Tibial nerve (tissue), 4 donors: ENCODE results near the gene TCHH. TPM values are rescaled to one million over a fixed set of nuclear protein-coding genes. Genes with fewer than 3 reads are reported as not detected.
A peak's percentile ranks its signal among the peaks of the same experiment; 100 is the strongest.

Experiments
- DNase-seq, 2 donors: peaks; one replicate each; pipeline ENCODE4 v3.0.0-alpha.2; 2019; ENCODE audit warnings: low spot score in 2 of 2
- H3K27ac ChIP-seq, 4 donors: fragments of 200-600 bp; sonication (generic) in 3 of 4; one replicate each; pipeline ENCODE4 v1.5.1; 2017 to 2019; ENCODE audit warnings: mild to moderate bottlenecking in 1 of 4
- H3K27me3 ChIP-seq, 2 donors: fragments of 200-600 bp; sonication (generic) in 1 of 2; one replicate each; pipeline versions ENCODE4 v1.5.1 to v1.6.0; 2017 to 2019
- H3K36me3 ChIP-seq, 3 donors: fragments of 200-600 bp; sonication (generic); one replicate each; pipeline ENCODE4 v1.5.1; 2018 to 2019
- H3K4me1 ChIP-seq, 4 donors: fragments of 200-600 bp; sonication (generic) in 3 of 4; one replicate each; pipeline ENCODE4 v1.5.1; 2017 to 2019
- H3K4me3 ChIP-seq, 4 donors: fragments of 200-600 bp; sonication (generic) in 3 of 4; one replicate each; pipeline ENCODE4 v1.5.1; 2017 to 2019; ENCODE audit warnings: mild to moderate bottlenecking in 1 of 4, moderate library complexity in 1 of 4
- H3K9me3 ChIP-seq, 4 donors: fragments of 200-600 bp; sonication (generic) in 3 of 4; one replicate each; pipeline ENCODE4 v1.5.1; 2017 to 2019
- EP300 ChIP-seq, 2 donors: sonication (generic); formaldehyde crosslinking; IDR thresholded peaks; one replicate each; pipeline ENCODE4 v1.6.1; 2017; ENCODE audit warnings: antibody characterized with exemption in 2 of 2, mild to moderate bottlenecking in 1 of 2
- POLR2A ChIP-seq, 2 donors: fragments of 450-650 bp; IDR thresholded peaks; one replicate each; pipeline ENCODE4 v1.6.1; 2017; ENCODE audit warnings: antibody characterized with exemption in 2 of 2, mild to moderate bottlenecking in 2 of 2, moderate library complexity in 2 of 2
- WGBS, 2 donors: methylation state at CpG; one replicate each; pipeline ENCODE4 v1.1.5; 2018; 5-methylcytosine and 5-hydroxymethylcytosine counted together
- total RNA-seq, 4 donors: library from RNA; depleted of rRNA; stranded (reverse); fragments of >200 nt; gene quantifications; one replicate each; pipeline ENCODE4 v1.1.0, GENCODE V29; 2016
- TF ChIP-seq, protein P1 (sequence below), 5 experiments: fragments of 200-600 bp in 3 of 5; fragments of 450-650 bp in 2 of 5; sonication (generic) in 3 of 5; IDR thresholded peaks; one replicate each; pipeline ENCODE4 v1.5.1; 2016 to 2019; ENCODE audit warnings: antibody characterized with exemption in 5 of 5, mild to moderate bottlenecking in 3 of 5, moderate library complexity in 2 of 5

Gene TCHH, protein sequence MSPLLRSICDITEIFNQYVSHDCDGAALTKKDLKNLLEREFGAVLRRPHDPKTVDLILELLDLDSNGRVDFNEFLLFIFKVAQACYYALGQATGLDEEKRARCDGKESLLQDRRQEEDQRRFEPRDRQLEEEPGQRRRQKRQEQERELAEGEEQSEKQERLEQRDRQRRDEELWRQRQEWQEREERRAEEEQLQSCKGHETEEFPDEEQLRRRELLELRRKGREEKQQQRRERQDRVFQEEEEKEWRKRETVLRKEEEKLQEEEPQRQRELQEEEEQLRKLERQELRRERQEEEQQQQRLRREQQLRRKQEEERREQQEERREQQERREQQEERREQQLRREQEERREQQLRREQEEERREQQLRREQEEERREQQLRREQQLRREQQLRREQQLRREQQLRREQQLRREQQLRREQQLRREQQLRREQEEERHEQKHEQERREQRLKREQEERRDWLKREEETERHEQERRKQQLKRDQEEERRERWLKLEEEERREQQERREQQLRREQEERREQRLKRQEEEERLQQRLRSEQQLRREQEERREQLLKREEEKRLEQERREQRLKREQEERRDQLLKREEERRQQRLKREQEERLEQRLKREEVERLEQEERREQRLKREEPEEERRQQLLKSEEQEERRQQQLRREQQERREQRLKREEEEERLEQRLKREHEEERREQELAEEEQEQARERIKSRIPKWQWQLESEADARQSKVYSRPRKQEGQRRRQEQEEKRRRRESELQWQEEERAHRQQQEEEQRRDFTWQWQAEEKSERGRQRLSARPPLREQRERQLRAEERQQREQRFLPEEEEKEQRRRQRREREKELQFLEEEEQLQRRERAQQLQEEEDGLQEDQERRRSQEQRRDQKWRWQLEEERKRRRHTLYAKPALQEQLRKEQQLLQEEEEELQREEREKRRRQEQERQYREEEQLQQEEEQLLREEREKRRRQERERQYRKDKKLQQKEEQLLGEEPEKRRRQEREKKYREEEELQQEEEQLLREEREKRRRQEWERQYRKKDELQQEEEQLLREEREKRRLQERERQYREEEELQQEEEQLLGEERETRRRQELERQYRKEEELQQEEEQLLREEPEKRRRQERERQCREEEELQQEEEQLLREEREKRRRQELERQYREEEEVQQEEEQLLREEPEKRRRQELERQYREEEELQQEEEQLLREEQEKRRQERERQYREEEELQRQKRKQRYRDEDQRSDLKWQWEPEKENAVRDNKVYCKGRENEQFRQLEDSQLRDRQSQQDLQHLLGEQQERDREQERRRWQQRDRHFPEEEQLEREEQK (N-terminal part only)
- total RNA-seq, result under 1 TPM in 3 of 4 donors, not detected in 1; under 0.01 to 0.60 (median 0.22) TPM

DNA sequence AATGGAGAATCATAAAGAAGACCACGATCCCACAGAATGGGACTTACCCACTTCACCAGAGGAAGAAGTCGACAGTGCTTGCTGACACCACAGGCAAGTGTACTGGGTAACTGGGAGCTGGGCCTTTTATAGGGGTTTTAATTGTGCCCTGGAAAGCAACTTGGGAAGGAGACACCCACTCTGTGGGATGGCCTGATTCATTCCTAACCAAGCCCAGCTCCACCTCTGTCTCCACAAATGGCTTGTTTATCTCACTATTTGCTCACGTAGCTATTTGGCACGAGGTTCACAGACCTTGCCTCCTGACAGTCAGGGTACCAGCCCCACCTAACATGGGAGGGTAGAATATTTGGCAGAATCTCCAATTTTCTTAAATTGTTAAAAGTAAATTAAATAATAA is at the start of gene TCHH:
TCHH (minus strand) TSS at position 101 of the 400 bp plus-strand sequence. CDS start 1,364 bp downstream, outside the sequence.
- no peak for DNase-seq
- TF ChIP-seq POLR2A (IDR thresholded peaks at IDR 0.05), result no peak
- TF ChIP-seq, protein P1, sequence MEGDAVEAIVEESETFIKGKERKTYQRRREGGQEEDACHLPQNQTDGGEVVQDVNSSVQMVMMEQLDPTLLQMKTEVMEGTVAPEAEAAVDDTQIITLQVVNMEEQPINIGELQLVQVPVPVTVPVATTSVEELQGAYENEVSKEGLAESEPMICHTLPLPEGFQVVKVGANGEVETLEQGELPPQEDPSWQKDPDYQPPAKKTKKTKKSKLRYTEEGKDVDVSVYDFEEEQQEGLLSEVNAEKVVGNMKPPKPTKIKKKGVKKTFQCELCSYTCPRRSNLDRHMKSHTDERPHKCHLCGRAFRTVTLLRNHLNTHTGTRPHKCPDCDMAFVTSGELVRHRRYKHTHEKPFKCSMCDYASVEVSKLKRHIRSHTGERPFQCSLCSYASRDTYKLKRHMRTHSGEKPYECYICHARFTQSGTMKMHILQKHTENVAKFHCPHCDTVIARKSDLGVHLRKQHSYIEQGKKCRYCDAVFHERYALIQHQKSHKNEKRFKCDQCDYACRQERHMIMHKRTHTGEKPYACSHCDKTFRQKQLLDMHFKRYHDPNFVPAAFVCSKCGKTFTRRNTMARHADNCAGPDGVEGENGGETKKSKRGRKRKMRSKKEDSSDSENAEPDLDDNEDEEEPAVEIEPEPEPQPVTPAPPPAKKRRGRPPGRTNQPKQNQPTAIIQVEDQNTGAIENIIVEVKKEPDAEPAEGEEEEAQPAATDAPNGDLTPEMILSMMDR (IDR thresholded peaks at IDR 0.05), result no peak
- TF ChIP-seq EP300 (IDR thresholded peaks at IDR 0.05), result no peak
- no peaks in the 10 kb centered on the region for H3K36me3 ChIP-seq
- WGBS, 2 donors, result 56 to 66% methylated on average over 4 of the region's 4 CpGs
- no peak within 1 kb of the TSS for H3K4me3 ChIP-seq
- H3K9me3 ChIP-seq, result no peaks in the 10 kb centered on the region
- peaks cover 0 to 27% (median 19%) of the 10 kb centered on the region in 4 donors for H3K4me1 ChIP-seq
- no peak within 1 kb of the TSS for H3K27ac ChIP-seq
- peaks cover 0 to 55% of the 10 kb centered on the region in 2 donors for H3K27me3 ChIP-seq

DNA sequence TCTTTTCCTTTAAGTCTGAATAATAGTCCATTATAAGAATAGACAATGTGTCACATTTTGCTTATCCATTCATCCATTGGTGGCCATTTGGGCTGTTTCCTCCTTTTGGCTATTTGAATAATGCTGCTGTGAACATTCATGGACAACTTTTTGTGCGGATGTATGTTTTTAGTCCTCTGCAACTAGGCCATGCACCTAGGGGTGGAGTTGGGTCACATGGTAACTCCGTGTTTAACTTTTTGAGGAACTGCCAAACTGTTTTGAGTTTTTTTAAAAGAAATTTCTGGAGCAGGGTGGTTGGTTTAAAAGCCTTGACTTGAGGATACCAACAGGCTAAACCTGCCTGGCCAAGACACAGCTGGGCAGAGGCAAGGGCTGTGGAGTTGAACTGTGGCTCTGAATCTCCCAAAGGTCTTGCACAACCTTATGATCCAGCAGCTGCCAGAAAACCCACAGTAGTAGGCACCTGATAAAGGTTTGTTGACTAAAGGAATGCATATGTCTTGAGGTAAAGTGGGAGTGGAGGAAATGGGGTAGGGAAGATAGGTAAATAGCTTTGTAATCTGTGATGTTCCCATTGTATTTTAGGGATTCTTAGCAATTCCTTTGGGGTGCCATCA is 49.4 kb upstream of the TCHH start:
- DNase-seq, result no peak
- H3K27ac ChIP-seq, result peak overlapping the region in 2 of 4 donors; percentile 25 to 38
- H3K9me3 ChIP-seq, result no peaks in the 10 kb centered on the region
- H3K4me1 ChIP-seq, result peaks cover 0 to 44% (median 0%) of the 10 kb centered on the region in 4 donors
- WGBS, 2 donors, result 50 to 53% methylated on average over 2 of the region's 2 CpGs
- H3K27me3 ChIP-seq, result no peaks in the 10 kb centered on the region
- TF ChIP-seq, protein P1 (IDR thresholded peaks at IDR 0.05), result no peak
- peak in 1 of 2 donors; percentile 14 for TF ChIP-seq EP300 (IDR thresholded peaks at IDR 0.05)
- no peak for TF ChIP-seq POLR2A (IDR thresholded peaks at IDR 0.05)
- H3K4me3 ChIP-seq, result no peak overlapping the region
- no peaks in the 10 kb centered on the region for H3K36me3 ChIP-seq

DNA sequence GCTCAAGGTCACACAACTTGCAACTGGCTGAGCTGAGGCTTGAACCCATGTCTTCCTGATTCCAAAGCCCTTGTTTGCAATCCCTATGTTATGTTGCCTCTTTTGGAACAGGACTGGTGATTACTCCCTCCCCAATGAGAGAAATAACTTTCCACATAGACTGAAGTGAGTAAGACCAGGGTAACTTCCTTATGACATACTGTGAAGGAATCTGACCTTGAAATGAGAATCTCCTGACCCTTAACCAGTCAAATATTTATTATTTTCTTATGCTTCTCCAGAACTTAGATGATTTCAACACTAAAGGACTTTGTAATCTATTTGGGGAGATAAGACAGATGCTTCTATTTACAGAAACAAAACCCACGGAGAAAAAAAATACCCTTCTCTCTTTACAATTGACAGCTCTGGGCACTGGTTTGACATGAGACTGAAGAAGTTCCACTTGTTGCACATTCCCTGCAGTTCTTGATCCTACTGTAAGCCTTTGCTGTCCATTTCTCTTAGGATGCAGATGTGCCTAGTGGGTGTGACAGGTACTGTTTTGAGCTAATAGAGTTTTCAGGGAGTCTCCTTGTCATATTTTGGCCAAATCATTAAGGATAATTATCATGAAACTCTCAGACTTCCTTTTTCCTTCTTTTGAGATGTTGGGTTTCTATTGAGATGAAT is 47.7 kb upstream of the TCHH start:
- no peak for DNase-seq
- peak overlapping the region in 2 of 4 donors; percentile 30 to 52 for H3K27ac ChIP-seq
- H3K4me1 ChIP-seq, result peaks cover 0 to 29% (median 0%) of the 10 kb centered on the region in 4 donors
- H3K4me3 ChIP-seq, result no peak overlapping the region
- no peaks in the 10 kb centered on the region for H3K9me3 ChIP-seq
- H3K27me3 ChIP-seq, result no peaks in the 10 kb centered on the region
- no peaks in the 10 kb centered on the region for H3K36me3 ChIP-seq
- TF ChIP-seq EP300 (IDR thresholded peaks at IDR 0.05), result peak in 1 of 2 donors; percentile 17
- TF ChIP-seq, protein P1 (IDR thresholded peaks at IDR 0.05), result no peak
- WGBS, 2 donors, result 34 to 35% methylated on average over 1 of the region's 1 CpG

DNA sequence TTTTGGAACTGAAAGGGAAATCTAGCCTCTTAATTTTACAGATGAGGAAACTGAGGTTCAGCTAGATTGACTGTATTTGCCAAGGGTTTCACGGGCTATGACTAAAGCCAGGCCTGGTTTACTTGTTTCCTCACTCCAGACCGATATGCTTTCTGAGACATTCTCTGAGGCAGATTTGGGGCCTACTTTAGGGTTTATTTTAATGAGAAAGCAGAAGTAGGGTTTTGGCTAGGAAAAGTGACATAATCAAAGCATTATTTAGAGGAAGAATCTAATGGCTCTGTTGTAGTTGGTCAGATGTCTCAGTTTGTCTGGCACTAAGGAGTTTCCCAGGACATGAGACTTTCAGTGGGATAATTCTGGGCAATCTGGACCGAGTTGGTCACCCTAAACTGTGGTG is 45.3 kb upstream of the TCHH start:
- 65 to 76% methylated on average over 3 of the region's 3 CpGs for WGBS, 2 donors
- H3K27me3 ChIP-seq, result no peaks in the 10 kb centered on the region
- no peak for DNase-seq
- no peaks in the 10 kb centered on the region for H3K36me3 ChIP-seq
- no peak overlapping the region for H3K27ac ChIP-seq
- no peak overlapping the region for H3K4me3 ChIP-seq
- H3K4me1 ChIP-seq, result peaks cover 0 to 16% (median 0%) of the 10 kb centered on the region in 4 donors
- H3K9me3 ChIP-seq, result no peaks in the 10 kb centered on the region
- TF ChIP-seq POLR2A (IDR thresholded peaks at IDR 0.05), result no peak
- TF ChIP-seq, protein P1 (IDR thresholded peaks at IDR 0.05), result no peak
- TF ChIP-seq EP300 (IDR thresholded peaks at IDR 0.05), result no peak
